Memory B cell (primary cell): ENCODE data around the gene CCDC57.
A peak's percentile ranks its signal among the peaks of the same experiment; 100 is the strongest.

Source experiments
- ATAC-seq: fragments of 150-1000 bp; cut with Tn5 transposase; 2 replicates; pipeline ENCODE4 v1.10.0; 2021; ENCODE audit warnings: low read depth, mild to moderate bottlenecking, moderate library complexity
- DNase-seq, 2 donors: peaks; one replicate each; pipeline ENCODE4 v3.0.0; 2022; ENCODE audit warnings: low spot score in 2 of 2
- H3K27ac Mint-ChIP-seq: one replicate; pipeline ENCODE4 v1.8.0; 2022; ENCODE audit warnings: mild to moderate bottlenecking, moderate library complexity, mixed read lengths
- H3K27me3 Mint-ChIP-seq: one replicate; pipeline ENCODE4 v1.8.0; 2022; ENCODE audit warnings: mixed read lengths
- H3K36me3 Mint-ChIP-seq: one replicate; pipeline ENCODE4 v1.8.0; 2022; ENCODE audit warnings: mild to moderate bottlenecking, mixed read lengths
- H3K4me1 Mint-ChIP-seq: one replicate; pipeline ENCODE4 v1.8.0; 2022; ENCODE audit warnings: mixed read lengths
- H3K4me3 Mint-ChIP-seq: one replicate; pipeline ENCODE4 v1.8.0; 2022; ENCODE audit warnings: mild to moderate bottlenecking, moderate library complexity, mixed read lengths
- H3K9me3 Mint-ChIP-seq: one replicate; pipeline ENCODE4 v1.8.0; 2022; ENCODE audit warnings: mixed read lengths

Gene CCDC57

GRCh38 chr17:82235056-82235774 is 22.6 kb upstream of the CCDC57 start:
- H3K4me3 Mint-ChIP-seq = no peak overlapping the region
- H3K9me3 Mint-ChIP-seq = no peaks in the 10 kb centered on the region
- ATAC-seq (no peak), DNase-seq (no peak)
- H3K4me1 Mint-ChIP-seq = peaks cover 25% of the 10 kb centered on the region
- no peak overlapping the region for H3K27ac Mint-ChIP-seq
- peaks cover 4% of the 10 kb centered on the region for H3K36me3 Mint-ChIP-seq
- no peaks in the 10 kb centered on the region for H3K27me3 Mint-ChIP-seq

GRCh38 chr17:82234211-82235055 is 21.8 kb upstream of the CCDC57 start:
- DNase-seq (no peak), ATAC-seq (no peak)
- Mint-ChIP-seq H3K27me3 (no peaks in the 10 kb centered on the region), H3K36me3 (peaks cover 4% of the 10 kb centered on the region), H3K4me3 (peak overlapping the region; percentile 79), H3K9me3 (no peaks in the 10 kb centered on the region), H3K4me1 (peaks cover 23% of the 10 kb centered on the region), H3K27ac (peak overlapping the region; percentile 63)

GRCh38 chr17:82232876-82233785 is 20.5 kb upstream of the CCDC57 start:
- H3K4me1 Mint-ChIP-seq = peaks cover 15% of the 10 kb centered on the region
- no peaks in the 10 kb centered on the region for H3K27me3 Mint-ChIP-seq
- H3K27ac Mint-ChIP-seq = peak overlapping the region; percentile 41
- H3K9me3 Mint-ChIP-seq = no peaks in the 10 kb centered on the region
- H3K4me3 Mint-ChIP-seq = peak overlapping the region; percentile 79
- peaks cover 2% of the 10 kb centered on the region for H3K36me3 Mint-ChIP-seq
- no peak for ATAC-seq
- no peak for DNase-seq

GRCh38 chr17:82232322-82232820 is 19.7 kb upstream of the CCDC57 start:
- H3K4me1 Mint-ChIP-seq = peaks cover 14% of the 10 kb centered on the region
- no peak for DNase-seq
- H3K27ac Mint-ChIP-seq = no peak overlapping the region
- no peaks in the 10 kb centered on the region for H3K9me3 Mint-ChIP-seq
- H3K27me3 Mint-ChIP-seq = no peaks in the 10 kb centered on the region
- H3K4me3 Mint-ChIP-seq = no peak overlapping the region
- no peak for ATAC-seq
- no peaks in the 10 kb centered on the region for H3K36me3 Mint-ChIP-seq

- DNase-seq = peak in 1 of 2 donors; percentile 44
- Mint-ChIP-seq H3K4me1 (peaks cover 14% of the 10 kb centered on the region), H3K36me3 (no peaks in the 10 kb centered on the region), H3K27me3 (no peaks in the 10 kb centered on the region), H3K27ac (no peak overlapping the region), H3K4me3 (peak overlapping the region; percentile 75), H3K9me3 (no peaks in the 10 kb centered on the region)
- no peak for ATAC-seq
These were observed 19.1 kb upstream of the CCDC57 start for GRCh38 chr17:82231562-82232321.

- H3K27ac Mint-ChIP-seq = no peak overlapping the region
- H3K36me3 Mint-ChIP-seq = no peaks in the 10 kb centered on the region
- H3K4me1 Mint-ChIP-seq = peaks cover 14% of the 10 kb centered on the region
- ATAC-seq = peak; percentile 25
- peak overlapping the region; percentile 75 for H3K4me3 Mint-ChIP-seq
- DNase-seq = peak in 1 of 2 donors; percentile 70
- no peaks in the 10 kb centered on the region for H3K9me3 Mint-ChIP-seq
- no peaks in the 10 kb centered on the region for H3K27me3 Mint-ChIP-seq
These were observed 18.6 kb upstream of the CCDC57 start for GRCh38 chr17:82231312-82231561.

- no peaks in the 10 kb centered on the region for H3K27me3 Mint-ChIP-seq
- H3K4me3 Mint-ChIP-seq = peak overlapping the region; percentile 82
- no peaks in the 10 kb centered on the region for H3K36me3 Mint-ChIP-seq
- DNase-seq (peak; percentile 47 to 57), ATAC-seq (peak; percentile 31)
- peaks cover 14% of the 10 kb centered on the region for H3K4me1 Mint-ChIP-seq
- no peak overlapping the region for H3K27ac Mint-ChIP-seq
- no peaks in the 10 kb centered on the region for H3K9me3 Mint-ChIP-seq
These were observed 18.1 kb upstream of the CCDC57 start for GRCh38 chr17:82230609-82231311.

- Mint-ChIP-seq H3K27ac (peak overlapping the region; percentile 79), H3K9me3 (no peaks in the 10 kb centered on the region)
- ATAC-seq = no peak
These were observed 17.3 kb upstream of the CCDC57 start for GRCh38 chr17:82229698-82230608.

GRCh38 chr17:82228842-82229697 is 16.4 kb upstream of the CCDC57 start, which contains the start of gene SLC16A3:
Gene SLC16A3, plus strand, starts transcription at chr17:82229042. Its CDS starts 6,967 bp downstream, at chr17:82236009.
- Mint-ChIP-seq H3K4me1 (peaks cover 11% of the 10 kb centered on the region), H3K4me3 (peak within 1 kb of the TSS; percentile 93), H3K27me3 (no peaks in the 10 kb centered on the region), H3K27ac (peak within 1 kb of the TSS; percentile 96), H3K36me3 (no peaks in the 10 kb centered on the region), H3K9me3 (no peaks in the 10 kb centered on the region)
- DNase-seq (peak; percentile 75 to 79), ATAC-seq (peak; percentile 73)

More at GRCh38 chr17:82229698-82230608, 17.3 kb upstream of the CCDC57 start:
- H3K27me3 Mint-ChIP-seq = no peaks in the 10 kb centered on the region
- H3K36me3 Mint-ChIP-seq = no peaks in the 10 kb centered on the region
- H3K4me3 Mint-ChIP-seq = peak overlapping the region; percentile 82
- no peak for DNase-seq
- H3K4me1 Mint-ChIP-seq = peaks cover 14% of the 10 kb centered on the region

- ATAC-seq (peak; percentile 63), DNase-seq (peak; percentile 55 to 63)
- no peaks in the 10 kb centered on the region for H3K27me3 Mint-ChIP-seq
- no peaks in the 10 kb centered on the region for H3K9me3 Mint-ChIP-seq
- H3K27ac Mint-ChIP-seq = peak overlapping the region; percentile 96
- peak overlapping the region; percentile 93 for H3K4me3 Mint-ChIP-seq
- peaks cover 11% of the 10 kb centered on the region for H3K4me1 Mint-ChIP-seq
- no peaks in the 10 kb centered on the region for H3K36me3 Mint-ChIP-seq
These were observed 15.7 kb upstream of the CCDC57 start for GRCh38 chr17:82228278-82228841.

GRCh38 chr17:82227629-82228277 is 15.1 kb upstream of the CCDC57 start:
- H3K4me3 Mint-ChIP-seq = peak overlapping the region; percentile 93
- H3K27ac Mint-ChIP-seq = peak overlapping the region; percentile 96
- DNase-seq (no peak), ATAC-seq (no peak)
- no peaks in the 10 kb centered on the region for H3K9me3 Mint-ChIP-seq
- H3K4me1 Mint-ChIP-seq = peaks cover 10% of the 10 kb centered on the region
- no peaks in the 10 kb centered on the region for H3K36me3 Mint-ChIP-seq
- no peaks in the 10 kb centered on the region for H3K27me3 Mint-ChIP-seq
